ENCODE measurements around the gene IGHMBP2.

Gene IGHMBP2

DNA sequence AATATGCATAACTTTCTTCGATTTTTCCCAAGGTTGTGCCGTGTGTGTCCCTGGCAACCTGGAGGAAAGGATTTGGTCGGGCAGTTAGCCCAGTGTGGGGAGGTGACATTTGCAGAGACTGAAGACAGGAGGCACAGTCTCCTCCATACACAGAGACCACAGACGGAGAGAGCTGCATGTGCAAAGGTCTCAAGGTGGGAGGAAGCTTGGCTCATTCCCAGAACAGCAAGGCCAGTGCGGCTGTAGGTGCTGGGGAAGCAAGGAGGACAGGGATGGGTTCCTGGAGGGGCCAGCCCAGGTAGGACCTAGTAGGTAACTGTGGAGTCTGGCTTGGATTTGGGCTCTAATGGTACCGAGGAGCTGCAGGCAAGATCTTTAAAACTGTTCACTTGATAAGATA lies 41.3 kb upstream of the IGHMBP2 start:
- TF ChIP-seq, protein P1, sequence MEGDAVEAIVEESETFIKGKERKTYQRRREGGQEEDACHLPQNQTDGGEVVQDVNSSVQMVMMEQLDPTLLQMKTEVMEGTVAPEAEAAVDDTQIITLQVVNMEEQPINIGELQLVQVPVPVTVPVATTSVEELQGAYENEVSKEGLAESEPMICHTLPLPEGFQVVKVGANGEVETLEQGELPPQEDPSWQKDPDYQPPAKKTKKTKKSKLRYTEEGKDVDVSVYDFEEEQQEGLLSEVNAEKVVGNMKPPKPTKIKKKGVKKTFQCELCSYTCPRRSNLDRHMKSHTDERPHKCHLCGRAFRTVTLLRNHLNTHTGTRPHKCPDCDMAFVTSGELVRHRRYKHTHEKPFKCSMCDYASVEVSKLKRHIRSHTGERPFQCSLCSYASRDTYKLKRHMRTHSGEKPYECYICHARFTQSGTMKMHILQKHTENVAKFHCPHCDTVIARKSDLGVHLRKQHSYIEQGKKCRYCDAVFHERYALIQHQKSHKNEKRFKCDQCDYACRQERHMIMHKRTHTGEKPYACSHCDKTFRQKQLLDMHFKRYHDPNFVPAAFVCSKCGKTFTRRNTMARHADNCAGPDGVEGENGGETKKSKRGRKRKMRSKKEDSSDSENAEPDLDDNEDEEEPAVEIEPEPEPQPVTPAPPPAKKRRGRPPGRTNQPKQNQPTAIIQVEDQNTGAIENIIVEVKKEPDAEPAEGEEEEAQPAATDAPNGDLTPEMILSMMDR (conservative IDR thresholded peaks at IDR 0.05; ENCODE audit: low read depth): no peak
- ChIA-PET POLR2A (ENCODE audit: low non-redundant PET) (no interaction called here), CTCF (interaction anchor here (0.6 kb wide), 1 partner anchor 12 kb away, joined by 3 read pairs; no protein-coding TSS in a partner anchor)
- no peak overlapping the region for H3K27ac ChIP-seq
- DNase-seq (ENCODE audit: low spot score): no peak

DNA sequence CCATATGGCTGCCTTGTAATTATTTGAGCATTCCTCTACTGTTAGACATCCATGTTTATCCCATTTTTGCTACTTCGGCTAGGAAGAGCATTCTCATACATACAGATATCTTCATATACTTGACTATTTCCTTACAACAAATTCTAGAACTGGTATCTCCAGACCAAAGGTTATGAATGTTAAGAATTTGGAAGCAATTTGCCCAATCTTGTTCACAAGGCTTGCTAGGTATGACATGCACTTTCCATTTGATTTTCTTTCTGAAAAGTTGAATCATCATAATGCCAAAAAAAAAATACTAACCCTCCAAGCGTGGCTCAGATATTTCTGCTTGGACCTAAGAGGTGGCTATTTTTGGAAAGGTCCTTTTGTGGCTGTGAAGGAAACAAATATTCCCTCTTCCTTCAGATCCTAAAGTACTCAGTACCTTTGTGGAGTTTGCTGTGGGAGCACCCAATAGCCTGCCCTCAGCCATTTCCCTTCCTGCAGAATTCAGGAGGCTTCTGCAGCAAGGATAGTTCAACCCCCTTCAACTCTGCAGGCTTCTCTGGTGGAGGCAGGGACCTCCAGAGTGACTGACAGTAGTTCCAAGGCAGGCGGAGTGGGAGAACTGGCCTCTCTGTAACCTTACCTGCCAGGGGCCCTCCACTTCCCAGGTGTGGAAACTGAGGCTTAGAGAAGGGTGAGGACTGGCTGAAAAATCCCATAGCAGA lies 40.0 kb upstream of the IGHMBP2 start:
- TF ChIP-seq, protein P1 (conservative IDR thresholded peaks at IDR 0.05; ENCODE audit: low read depth): no peak
- no peak overlapping the region for H3K27ac ChIP-seq
- CTCF ChIA-PET: no interaction called here
- DNase-seq (ENCODE audit: low spot score): no peak
- POLR2A ChIA-PET (ENCODE audit: low non-redundant PET): no interaction called here

DNA sequence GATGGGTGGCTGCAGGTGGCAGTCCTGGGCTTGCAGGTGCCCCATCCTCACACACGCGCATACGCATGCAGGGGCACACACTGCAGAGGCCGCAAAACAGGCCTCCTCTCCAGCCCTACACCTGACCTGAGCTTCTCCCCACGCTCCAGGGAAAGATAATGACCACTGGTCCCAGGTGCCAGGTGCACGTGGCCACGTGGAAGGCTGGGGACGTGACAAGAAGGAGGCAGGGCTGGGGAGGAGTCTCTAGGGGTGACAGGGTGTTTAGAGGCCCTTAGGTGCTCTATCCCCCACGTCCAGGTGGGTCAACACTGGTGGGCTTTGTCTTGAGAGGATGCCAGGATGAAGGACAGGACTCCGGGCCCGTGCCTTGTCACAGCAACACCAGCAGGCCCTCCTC lies 38.5 kb upstream of the IGHMBP2 start:
- CTCF ChIA-PET: no interaction called here
- no peak for DNase-seq (ENCODE audit: low spot score)
- no peak overlapping the region for H3K27ac ChIP-seq
- POLR2A ChIA-PET (ENCODE audit: low non-redundant PET): no interaction called here
- TF ChIP-seq, protein P1 (conservative IDR thresholded peaks at IDR 0.05; ENCODE audit: low read depth): no peak

DNA sequence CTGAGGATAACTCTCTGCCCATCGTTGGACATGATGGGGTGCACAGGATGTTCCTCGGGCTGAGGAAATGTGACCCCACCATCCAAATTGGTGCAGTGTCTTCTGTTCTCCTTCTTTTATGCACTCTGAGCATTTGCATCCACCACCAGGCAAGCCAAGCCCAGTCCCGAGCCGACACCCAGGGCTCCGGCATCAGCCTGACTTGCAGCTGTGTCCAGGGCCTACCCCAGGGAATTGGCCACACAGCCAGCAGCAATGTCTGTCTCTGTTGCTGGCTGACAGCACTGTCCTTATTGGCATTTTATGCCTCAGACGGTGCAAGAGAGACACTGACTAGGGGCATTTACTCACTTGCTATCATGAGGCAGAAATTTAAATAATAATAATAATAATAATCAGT lies 36.6 kb upstream of the IGHMBP2 start:
- TF ChIP-seq, protein P1 (conservative IDR thresholded peaks at IDR 0.05; ENCODE audit: low read depth): no peak
- ChIA-PET POLR2A (ENCODE audit: low non-redundant PET) (no interaction called here), CTCF (no interaction called here)

DNA sequence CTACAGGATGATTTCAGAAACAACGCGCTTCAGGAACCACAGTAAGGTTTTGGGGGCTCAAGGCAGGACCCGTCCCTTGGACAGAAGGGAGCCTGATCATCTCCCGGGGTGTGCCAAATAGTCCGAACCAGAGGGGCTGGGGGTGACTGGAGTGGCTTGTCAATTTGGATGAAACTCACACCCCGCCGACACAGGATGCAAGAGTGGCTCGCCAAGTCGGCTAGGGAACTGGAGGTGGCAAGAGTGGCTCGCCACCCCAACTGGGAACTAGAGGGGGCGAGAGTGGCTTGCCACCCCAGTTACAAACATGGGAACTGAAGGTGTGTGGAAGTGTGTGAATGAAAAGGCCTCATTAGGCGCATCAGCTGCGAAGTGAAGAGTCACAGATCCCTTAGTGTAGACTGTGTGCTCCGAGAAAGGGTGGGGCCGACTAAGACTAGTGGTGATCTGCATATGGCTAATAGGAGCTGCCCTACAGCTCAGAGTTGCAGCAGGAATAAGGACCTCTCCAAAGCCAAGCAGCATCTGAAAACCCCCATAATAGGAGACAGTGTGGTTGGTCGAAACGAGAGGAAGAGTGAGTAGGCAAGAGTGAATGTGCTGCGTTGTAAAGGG lies 35.4 kb upstream of the IGHMBP2 start:
- TF ChIP-seq, protein P1 (conservative IDR thresholded peaks at IDR 0.05; ENCODE audit: low read depth): no peak
- DNase-seq (ENCODE audit: low spot score): no peak
- POLR2A ChIA-PET (ENCODE audit: low non-redundant PET): no interaction called here
- CTCF ChIA-PET: no interaction called here
- no peak overlapping the region for H3K27ac ChIP-seq

More for the DNA sequence above, 36.6 kb upstream of the IGHMBP2 start:
- no peak for DNase-seq (ENCODE audit: low spot score)
- H3K27ac ChIP-seq: no peak overlapping the region

DNA sequence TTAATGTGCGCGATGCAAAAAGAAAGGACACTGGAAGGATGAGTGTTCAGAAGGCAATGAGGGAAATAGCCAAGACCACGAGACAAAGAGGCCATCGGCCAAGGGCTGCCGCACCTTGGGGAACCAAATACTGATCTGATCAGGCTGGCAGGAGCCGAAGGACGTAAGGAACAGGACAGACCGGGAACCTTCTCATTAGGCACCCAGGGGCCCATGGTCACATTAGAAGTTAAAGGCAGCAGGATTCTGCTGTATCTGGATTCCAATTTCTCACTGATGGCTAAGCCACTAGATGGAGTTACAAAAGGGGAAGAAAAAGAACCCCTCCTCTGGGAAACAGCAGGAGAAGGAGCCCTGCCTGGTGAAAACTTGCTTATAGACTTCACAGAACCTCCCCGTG lies 33.2 kb upstream of the IGHMBP2 start:
- H3K27ac ChIP-seq: no peak overlapping the region
- no peak for DNase-seq (ENCODE audit: low spot score)
- CTCF ChIA-PET: no interaction called here
- POLR2A ChIA-PET (ENCODE audit: low non-redundant PET): no interaction called here
- TF ChIP-seq, protein P1 (conservative IDR thresholded peaks at IDR 0.05; ENCODE audit: low read depth): no peak
